ENCODE results near the gene SHC2. TPM values are rescaled to one million over a fixed set of nuclear protein-coding genes. Genes with fewer than 3 reads are reported as not detected.

SHC2 gene
- total RNA-seq, 1 donor from 2014 or later = 343 TPM

DNA sequence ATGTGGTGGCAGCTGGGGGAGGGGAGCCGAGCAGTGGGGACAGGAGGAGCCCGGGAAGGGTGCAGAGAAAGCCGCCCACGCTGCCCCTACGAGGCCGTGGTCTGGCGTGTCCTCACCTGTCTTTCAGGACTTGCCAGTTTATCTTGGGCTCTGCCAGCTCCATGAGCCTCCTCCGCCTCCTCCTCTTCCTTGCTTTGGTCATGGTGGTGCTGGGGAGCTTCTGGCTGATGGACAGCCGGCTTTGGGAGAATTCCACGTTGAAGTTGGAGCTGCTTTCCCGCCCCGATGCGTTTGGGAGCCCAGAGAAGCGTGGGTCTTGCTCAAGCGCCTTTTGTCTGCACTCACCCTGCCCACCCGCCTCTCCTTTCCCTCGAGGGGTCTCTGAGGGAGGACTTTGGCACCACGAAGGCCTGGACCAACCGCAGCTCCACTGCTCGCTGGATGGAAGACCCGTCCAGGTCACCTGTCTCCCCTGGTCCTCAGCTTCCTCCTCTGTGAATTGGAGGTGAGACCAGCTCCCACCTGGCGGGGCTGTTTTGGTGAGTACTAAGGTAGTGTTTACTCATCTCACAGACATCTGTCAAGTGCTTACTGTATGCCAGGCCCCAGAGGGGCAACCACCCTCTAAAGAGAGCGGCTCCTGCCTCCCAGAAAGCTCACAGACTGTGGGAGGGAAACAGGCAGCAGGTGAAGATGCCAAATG is 86.5 kb downstream of the SHC2 start:
- no peak overlapping the region for H3K27ac Mint-ChIP-seq (ENCODE audit: unreplicated experiment)
- H3K4me1 Mint-ChIP-seq (ENCODE audit: low read depth, unreplicated experiment) = peaks cover 16% of the 10 kb centered on the region
- peaks cover 8% of the 10 kb centered on the region for H3K9me3 Mint-ChIP-seq (ENCODE audit: unreplicated experiment)
- DNase-seq = no peak
- TF ChIP-seq, protein P1, sequence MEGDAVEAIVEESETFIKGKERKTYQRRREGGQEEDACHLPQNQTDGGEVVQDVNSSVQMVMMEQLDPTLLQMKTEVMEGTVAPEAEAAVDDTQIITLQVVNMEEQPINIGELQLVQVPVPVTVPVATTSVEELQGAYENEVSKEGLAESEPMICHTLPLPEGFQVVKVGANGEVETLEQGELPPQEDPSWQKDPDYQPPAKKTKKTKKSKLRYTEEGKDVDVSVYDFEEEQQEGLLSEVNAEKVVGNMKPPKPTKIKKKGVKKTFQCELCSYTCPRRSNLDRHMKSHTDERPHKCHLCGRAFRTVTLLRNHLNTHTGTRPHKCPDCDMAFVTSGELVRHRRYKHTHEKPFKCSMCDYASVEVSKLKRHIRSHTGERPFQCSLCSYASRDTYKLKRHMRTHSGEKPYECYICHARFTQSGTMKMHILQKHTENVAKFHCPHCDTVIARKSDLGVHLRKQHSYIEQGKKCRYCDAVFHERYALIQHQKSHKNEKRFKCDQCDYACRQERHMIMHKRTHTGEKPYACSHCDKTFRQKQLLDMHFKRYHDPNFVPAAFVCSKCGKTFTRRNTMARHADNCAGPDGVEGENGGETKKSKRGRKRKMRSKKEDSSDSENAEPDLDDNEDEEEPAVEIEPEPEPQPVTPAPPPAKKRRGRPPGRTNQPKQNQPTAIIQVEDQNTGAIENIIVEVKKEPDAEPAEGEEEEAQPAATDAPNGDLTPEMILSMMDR (IDR thresholded peaks at IDR 0.05; ENCODE audit: partially characterized antibody, unreplicated experiment) = no peak
- peaks cover 11% of the 10 kb centered on the region for H3K27me3 Mint-ChIP-seq (ENCODE audit: unreplicated experiment)
- H3K4me3 Mint-ChIP-seq (ENCODE audit: unreplicated experiment) = no peak overlapping the region
- no peaks in the 10 kb centered on the region for H3K36me3 Mint-ChIP-seq (ENCODE audit: unreplicated experiment)

DNA sequence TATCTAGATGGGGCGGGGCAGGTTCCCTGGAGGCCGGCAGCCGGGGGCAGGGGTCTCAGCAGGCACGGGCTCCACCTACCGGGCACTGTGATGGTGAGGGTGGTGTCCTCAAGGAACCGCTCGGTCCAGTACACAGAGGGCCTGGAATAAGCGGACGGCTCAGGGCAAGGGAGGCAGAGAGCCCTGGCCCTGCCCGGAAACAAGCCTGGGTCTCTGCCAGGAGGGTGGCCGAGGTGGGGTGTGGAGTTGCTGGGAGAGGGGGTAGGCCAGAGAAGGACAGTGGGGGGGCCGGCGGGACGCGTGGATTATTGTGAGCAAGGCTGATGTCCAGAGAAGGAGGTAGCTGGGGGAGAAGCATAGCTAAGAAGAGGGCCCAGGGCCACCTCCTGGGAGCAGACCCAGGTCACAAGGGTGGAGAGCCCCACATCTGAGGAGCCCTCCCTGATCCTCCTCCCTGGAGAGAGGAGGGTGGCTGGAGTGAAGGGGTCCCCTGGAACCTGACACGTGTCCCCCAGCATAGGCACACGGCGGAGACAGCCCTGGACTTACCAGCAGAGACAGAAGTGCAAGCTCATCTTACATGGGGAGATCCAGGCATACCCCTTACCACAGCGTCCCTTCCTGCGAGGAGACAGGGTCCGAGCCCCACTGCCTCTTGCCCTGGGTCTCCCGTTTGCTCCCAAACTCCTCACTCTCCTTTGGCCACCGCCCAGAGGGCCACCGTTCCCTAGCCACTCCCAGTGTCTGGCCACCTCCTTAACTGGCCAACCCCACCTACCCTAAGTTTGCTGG is 87.2 kb downstream of the SHC2 start:
- peaks cover 5% of the 10 kb centered on the region for H3K9me3 Mint-ChIP-seq (ENCODE audit: unreplicated experiment)
- peaks cover 16% of the 10 kb centered on the region for H3K4me1 Mint-ChIP-seq (ENCODE audit: low read depth, unreplicated experiment)
- DNase-seq = no peak
- H3K36me3 Mint-ChIP-seq (ENCODE audit: unreplicated experiment) = peaks cover 5% of the 10 kb centered on the region
- TF ChIP-seq, protein P1 (IDR thresholded peaks at IDR 0.05; ENCODE audit: partially characterized antibody, unreplicated experiment) = no peak
- H3K27ac Mint-ChIP-seq (ENCODE audit: unreplicated experiment) = no peak overlapping the region
- H3K4me3 Mint-ChIP-seq (ENCODE audit: unreplicated experiment) = no peak overlapping the region
- peaks cover 11% of the 10 kb centered on the region for H3K27me3 Mint-ChIP-seq (ENCODE audit: unreplicated experiment)

DNA sequence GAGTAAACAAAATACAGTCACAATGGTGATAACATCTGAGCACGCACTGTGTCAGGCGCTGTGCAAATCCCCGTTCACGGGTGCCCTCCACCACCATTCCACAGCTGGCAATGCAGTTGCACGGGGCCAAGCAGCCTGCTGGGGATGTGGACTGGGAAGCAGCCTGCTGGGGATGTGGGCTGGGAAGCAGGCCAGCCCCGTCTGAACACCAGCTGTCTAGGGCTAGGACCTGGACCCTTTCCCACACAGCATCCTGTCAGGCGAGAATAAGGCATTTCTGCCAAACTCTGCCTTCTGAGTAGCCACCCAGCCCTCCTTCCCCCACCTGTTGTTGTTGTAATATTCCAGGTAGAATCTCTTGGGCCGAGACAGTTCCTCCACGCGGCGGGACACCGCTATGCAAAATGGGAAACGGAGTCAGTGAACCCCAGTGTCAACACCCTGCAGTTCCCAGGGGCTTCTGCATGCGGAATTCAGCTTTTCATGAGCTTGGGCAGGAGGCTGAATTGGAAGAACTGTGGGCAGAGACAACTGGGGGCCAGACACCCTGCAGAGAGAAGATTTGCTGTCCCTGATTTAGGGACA is 88.4 kb downstream of the SHC2 start:
- peaks cover 11% of the 10 kb centered on the region for H3K27me3 Mint-ChIP-seq (ENCODE audit: unreplicated experiment)
- no peak for DNase-seq

DNA sequence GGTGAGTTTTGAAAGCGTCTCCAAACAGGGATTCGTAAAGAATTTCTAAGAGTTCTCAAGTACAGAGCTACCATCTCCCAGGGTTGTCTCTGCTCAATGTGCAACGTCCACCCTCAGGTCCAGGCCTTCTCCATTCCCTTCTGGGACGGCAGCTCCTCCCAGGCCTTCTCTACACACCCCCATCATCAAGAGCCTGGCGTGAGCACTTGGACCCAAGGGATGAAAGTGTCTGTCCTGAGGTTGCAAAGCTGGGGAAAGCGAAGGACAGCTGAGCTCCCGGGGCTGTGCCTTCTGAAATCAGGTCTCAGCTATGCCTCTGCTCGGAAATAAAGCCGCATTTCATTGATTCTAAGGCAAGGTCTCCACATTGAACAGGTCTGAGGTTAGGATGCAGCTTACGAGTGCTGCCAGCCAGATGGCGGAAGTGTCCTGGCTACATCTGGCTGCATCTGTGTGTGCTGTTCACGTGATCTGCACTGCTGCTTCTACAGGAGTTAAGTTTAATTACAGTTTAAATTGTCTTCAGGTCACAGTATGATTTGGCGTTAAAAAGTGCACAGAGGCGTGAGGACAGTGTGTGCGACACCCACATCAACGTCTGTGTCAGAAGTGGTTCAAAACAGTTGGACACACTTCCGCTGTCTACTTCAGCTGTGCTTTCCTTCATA is 89.2 kb downstream of the SHC2 start:
- Mint-ChIP-seq H3K27ac (ENCODE audit: unreplicated experiment) (peak overlapping the region; percentile 49), H3K4me3 (ENCODE audit: unreplicated experiment) (peak overlapping the region; percentile 66), H3K9me3 (ENCODE audit: unreplicated experiment) (peaks cover 5% of the 10 kb centered on the region), H3K4me1 (ENCODE audit: low read depth, unreplicated experiment) (peaks cover 18% of the 10 kb centered on the region), H3K36me3 (ENCODE audit: unreplicated experiment) (peaks cover 5% of the 10 kb centered on the region), H3K27me3 (ENCODE audit: unreplicated experiment) (peaks cover 11% of the 10 kb centered on the region)
- no peak for DNase-seq
- TF ChIP-seq, protein P1 (IDR thresholded peaks at IDR 0.05; ENCODE audit: partially characterized antibody, unreplicated experiment) = no peak

More for the DNA sequence above, 88.4 kb downstream of the SHC2 start:
- no peak overlapping the region for H3K4me3 Mint-ChIP-seq (ENCODE audit: unreplicated experiment)
- peaks cover 18% of the 10 kb centered on the region for H3K4me1 Mint-ChIP-seq (ENCODE audit: low read depth, unreplicated experiment)
- TF ChIP-seq, protein P1 (IDR thresholded peaks at IDR 0.05; ENCODE audit: partially characterized antibody, unreplicated experiment) = no peak
- H3K9me3 Mint-ChIP-seq (ENCODE audit: unreplicated experiment) = peaks cover 5% of the 10 kb centered on the region
- H3K36me3 Mint-ChIP-seq (ENCODE audit: unreplicated experiment) = peaks cover 5% of the 10 kb centered on the region
- peak overlapping the region; percentile 49 for H3K27ac Mint-ChIP-seq (ENCODE audit: unreplicated experiment)

All from glutamatergic neuron (in vitro differentiated cells).